Endothelial cell of umbilical vein (primary cell): ENCODE measurements around the gene PFKP.

Experiments
- CTCF ChIP-seq, 2 donors: IDR thresholded peaks; 1 replicate in 1 of 2; 2 replicates in 1 of 2; pipeline ENCODE4 v1.5.1; 2011; ENCODE audit warnings: low read length in 2 of 2, mild to moderate bottlenecking in 2 of 2, moderate library complexity in 2 of 2, control low read depth in 1 of 2, inconsistent platforms in 1 of 2, low read depth in 1 of 2; ENCODE audit not compliant: insufficient read depth in 1 of 2; ENCODE audit errors: extremely low read depth in 1 of 2
- EZH2 ChIP-seq: IDR thresholded peaks from 2 replicates; pipeline ENCODE4 v1.6.1; 2012; ENCODE audit warnings: borderline replicate concordance, low read depth, mild to moderate bottlenecking, moderate library complexity, low read length, inconsistent platforms; ENCODE audit not compliant: severe bottlenecking
- JUN ChIP-seq: IDR thresholded peaks from 2 replicates; pipeline ENCODE4 v1.6.1; 2011; ENCODE audit warnings: borderline replicate concordance, low read depth; ENCODE audit not compliant: insufficient read length, insufficient read depth
- MYC ChIP-seq: IDR thresholded peaks from one replicate; pipeline ENCODE4 v1.6.1; 2011; ENCODE audit warnings: mild to moderate bottlenecking, low read depth, low read length
- POLR2A ChIP-seq: IDR thresholded peaks from 2 replicates; pipeline ENCODE4 v1.6.1; 2012; ENCODE audit warnings: low read depth, mild to moderate bottlenecking, control low read depth, low read length
- POLR2AphosphoS5 ChIP-seq: IDR thresholded peaks from 2 replicates; pipeline ENCODE4 v1.6.1; 2012; ENCODE audit warnings: low read depth, mild to moderate bottlenecking, control low read depth, low read length, moderate library complexity; ENCODE audit not compliant: insufficient read depth
- TF ChIP-seq, protein P1 (sequence below): IDR thresholded peaks from 2 replicates; pipeline ENCODE4 v1.6.1; 2011; ENCODE audit not compliant: insufficient read depth, insufficient read length

DNA sequence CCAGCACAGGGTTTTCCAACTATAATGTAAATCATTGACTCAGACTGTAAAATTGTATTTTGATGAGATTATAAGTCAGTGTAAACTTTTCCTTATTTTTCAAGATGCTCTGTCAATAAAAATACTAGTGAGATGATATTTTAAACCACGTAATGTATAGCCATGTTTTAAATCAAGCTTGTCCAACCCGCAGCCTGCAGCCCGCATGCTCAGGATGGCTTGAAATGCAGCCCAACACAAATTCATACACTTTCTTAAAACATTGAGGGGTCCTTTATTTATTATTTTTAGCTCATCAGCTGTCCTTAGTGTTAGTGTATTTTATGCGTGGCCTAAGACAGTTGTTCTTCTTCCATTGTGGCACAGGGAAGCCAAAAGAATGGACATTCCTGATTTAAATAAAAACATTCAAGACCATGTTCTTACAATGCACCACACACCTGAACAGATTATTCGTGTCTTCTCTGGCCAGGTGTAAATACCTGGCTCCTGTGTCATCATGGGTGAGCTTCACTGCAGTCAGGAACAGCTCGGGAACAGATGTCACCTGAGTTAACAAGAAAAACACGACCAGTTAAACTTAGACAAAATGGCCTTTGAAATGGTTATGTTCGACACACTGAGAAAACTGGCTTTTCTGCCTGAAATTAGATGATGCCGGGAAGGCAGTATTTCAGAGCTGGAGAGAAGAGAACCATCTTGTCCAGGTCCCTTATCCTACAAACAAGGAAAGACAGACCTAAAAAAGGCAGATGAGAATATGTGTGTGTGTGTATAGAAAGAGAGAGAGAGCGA lies 99.3 kb downstream of the PFKP start:
- TF ChIP-seq POLR2A (no peak), CTCF (IDR thresholded peaks at IDR 0.05; ENCODE audit: extremely low read depth in 1 of 2, insufficient read depth in 1 of 2, low read depth in 1 of 2, low read length in 2 of 2) (no peak), MYC (no peak), POLR2AphosphoS5 (no peak), JUN (no peak), EZH2 (no peak)
- TF ChIP-seq, protein P1, sequence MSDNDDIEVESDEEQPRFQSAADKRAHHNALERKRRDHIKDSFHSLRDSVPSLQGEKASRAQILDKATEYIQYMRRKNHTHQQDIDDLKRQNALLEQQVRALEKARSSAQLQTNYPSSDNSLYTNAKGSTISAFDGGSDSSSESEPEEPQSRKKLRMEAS: no peak
